Measurements from ENCODE around the gene NR3C1. TPM values are rescaled to one million over a fixed set of nuclear protein-coding genes. Genes with fewer than 3 reads are reported as not detected.

Gene NR3C1
- total RNA-seq, 1 donor, result 168 TPM

DNA sequence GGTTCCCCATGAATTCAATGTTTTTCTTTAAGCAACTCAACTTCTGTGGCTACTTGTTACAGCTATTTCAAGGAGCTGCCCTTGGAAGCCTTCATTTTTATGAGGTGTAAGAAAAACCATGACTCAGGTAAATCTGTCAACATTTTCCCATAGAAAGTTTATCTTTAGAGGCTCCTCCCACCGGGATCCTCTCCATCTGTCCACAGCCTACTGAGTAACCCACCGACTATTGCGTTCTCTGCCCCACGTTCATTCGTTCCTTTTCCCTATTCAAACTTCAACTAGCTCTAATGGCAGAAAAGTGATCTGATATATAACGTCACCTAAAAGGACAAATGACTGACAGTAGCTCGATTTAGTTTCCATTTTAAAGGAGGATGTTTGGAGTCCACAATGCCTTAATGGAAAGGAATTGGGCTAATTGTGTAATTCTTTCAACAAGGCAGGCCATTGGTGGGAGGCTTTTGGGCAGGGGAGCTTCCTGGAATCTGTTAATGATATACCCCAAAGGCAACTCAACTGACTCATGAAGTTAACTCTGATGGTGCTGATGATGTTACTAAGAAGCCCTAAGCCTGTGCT is 29.3 kb upstream of the NR3C1 start:
- H3K27me3 ChIP-seq (ENCODE audit: insufficient read depth, low read length), result no peaks in the 10 kb centered on the region
- no peaks in the 10 kb centered on the region for H3K9me3 ChIP-seq (ENCODE audit: low read depth, low read length)
- H3K4me1 ChIP-seq (ENCODE audit: insufficient read depth, low read length), result peaks cover 69% of the 10 kb centered on the region
- no peak overlapping the region for H3K4me3 ChIP-seq (ENCODE audit: low read length)

DNA sequence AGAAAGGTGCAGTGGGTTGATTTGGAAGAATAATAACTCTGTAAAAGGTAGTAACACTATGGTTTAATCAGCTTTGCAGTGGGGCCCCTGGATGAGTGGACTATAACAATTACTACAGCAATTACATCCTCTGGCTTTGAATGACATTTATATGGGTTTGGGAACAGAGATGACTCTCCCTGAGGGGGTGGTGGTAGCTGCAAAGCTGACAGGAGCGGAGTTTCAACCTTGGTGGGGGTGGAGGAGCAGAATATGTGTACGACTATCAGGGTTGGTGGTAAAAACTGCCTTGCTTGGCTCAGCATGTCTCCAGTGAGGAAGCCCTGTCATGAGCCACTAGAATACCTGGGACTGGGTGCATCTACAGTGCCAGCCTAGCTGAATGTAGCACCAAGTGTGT is 28.3 kb upstream of the NR3C1 start:
- Histone ChIP-seq H3K4me1 (ENCODE audit: insufficient read depth, low read length) (peaks cover 67% of the 10 kb centered on the region), H3K4me3 (ENCODE audit: low read length) (no peak overlapping the region)

DNA sequence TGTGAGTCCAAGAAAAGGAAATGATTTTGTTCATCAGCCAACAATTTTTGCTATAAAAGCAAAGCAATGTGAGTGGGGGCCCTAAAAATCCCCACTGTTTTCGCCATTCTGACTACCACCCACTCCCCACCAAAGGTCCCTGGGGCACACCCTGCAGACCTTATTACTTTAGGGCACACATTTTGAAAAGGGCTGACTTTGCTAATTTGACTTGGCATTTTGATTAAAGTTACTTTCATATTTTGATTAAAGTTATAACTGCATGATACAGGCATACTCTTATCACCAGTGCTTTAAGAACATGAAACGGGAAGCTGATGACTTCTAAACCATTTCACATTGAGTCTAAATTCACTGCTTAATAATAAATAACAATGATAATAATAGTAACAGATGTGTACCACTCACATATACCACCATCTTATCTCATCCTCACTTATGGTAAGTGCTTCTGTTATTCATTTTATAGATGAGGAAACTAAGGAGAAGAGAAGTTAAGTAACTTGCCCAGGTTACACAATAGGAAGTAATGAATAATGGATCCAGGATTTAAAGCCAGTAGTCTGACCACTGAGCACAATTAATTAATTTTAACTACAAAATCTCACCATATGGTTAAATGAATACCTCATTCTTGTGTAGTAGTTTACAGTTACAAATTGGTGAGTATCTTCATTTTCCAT is 25.4 kb upstream of the NR3C1 start:
- Histone ChIP-seq H3K4me1 (ENCODE audit: insufficient read depth, low read length) (peaks cover 45% of the 10 kb centered on the region), H3K4me3 (ENCODE audit: low read length) (no peak overlapping the region), H3K9me3 (ENCODE audit: low read depth, low read length) (no peaks in the 10 kb centered on the region), H3K27me3 (ENCODE audit: insufficient read depth, low read length) (no peaks in the 10 kb centered on the region)

More for the DNA sequence above, 28.3 kb upstream of the NR3C1 start:
- no peaks in the 10 kb centered on the region for H3K9me3 ChIP-seq (ENCODE audit: low read depth, low read length)
- H3K27me3 ChIP-seq (ENCODE audit: insufficient read depth, low read length), result no peaks in the 10 kb centered on the region

DNA sequence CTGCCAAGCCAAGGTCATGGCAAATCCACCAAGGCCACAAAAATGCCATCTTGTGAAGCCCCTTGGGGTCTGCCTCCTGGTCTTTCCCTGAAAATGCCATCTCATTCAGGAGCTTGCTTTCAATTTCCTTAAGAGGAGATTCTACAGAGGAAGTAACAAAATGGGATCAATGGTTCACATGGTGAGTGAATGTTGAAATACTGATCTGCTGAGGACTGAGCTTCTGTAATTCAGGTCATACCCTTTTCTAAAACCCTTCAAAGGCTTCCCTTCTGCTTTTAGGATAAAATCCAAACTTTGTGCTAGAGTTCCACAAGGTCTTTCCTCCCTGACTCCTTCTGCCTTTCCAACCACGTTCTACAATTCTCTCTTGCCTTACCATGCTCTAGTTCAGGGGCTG is 24.7 kb upstream of the NR3C1 start:
- Histone ChIP-seq H3K9me3 (ENCODE audit: low read depth, low read length) (no peaks in the 10 kb centered on the region), H3K4me1 (ENCODE audit: insufficient read depth, low read length) (peaks cover 39% of the 10 kb centered on the region), H3K27me3 (ENCODE audit: insufficient read depth, low read length) (no peaks in the 10 kb centered on the region), H3K4me3 (ENCODE audit: low read length) (no peak overlapping the region)

DNA sequence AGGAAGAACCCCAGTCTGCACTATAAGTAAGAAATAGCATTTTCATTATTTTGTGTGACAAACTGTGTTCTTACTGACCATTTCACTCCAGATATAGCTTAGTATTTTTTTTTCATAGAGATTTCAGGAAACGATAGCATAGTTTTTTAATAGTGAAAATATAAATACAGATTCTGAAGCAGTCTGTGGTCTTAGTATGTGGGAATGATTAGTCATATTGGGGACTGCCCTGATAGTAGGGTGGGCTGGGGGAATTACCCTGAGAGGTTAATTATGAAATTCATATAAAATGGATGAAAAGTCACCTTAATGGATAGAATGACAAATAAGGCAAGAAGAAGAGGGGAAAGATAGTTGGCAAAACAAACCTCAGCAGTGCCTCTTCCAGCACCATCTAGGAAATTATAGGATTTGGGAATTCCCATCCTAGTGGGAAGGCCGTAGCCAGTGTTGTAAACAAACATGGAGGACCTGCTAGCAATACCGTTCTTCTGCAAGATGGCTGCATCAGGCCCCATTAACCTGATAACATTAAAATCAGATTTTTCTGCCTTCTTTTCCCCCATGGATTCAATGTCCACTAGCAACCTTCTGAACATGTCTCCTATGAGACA is 23.7 kb upstream of the NR3C1 start:
- Histone ChIP-seq H3K9me3 (ENCODE audit: low read depth, low read length) (no peaks in the 10 kb centered on the region), H3K4me3 (ENCODE audit: low read length) (no peak overlapping the region), H3K4me1 (ENCODE audit: insufficient read depth, low read length) (peaks cover 30% of the 10 kb centered on the region), H3K27me3 (ENCODE audit: insufficient read depth, low read length) (no peaks in the 10 kb centered on the region)

DNA sequence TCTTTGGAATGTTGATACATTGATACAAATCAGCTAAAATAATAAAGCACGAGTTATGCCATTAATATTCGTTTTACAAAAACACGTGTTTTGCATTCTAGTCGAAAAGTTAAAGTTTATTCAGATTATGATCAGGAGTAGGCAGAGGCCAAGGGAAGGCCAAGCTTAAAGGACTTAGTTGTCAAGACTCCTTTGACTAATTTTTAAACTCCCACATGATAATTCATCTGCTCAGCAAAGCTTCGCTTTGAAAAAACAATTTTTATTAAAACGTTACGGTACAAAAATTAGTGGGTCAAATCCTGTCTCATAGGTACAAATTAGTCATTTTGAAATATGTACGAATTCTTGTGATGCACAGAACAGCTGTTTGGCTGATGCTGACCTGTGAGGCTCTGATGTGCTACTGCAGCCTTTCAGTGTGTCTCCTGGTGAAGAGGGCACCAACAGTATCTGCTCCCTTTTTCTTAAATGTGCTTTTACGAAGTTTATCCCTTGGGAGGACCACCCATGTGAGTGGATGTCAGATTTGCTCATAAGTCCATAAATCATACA is 23.0 kb upstream of the NR3C1 start:
- peaks cover 30% of the 10 kb centered on the region for H3K4me1 ChIP-seq (ENCODE audit: insufficient read depth, low read length)
- H3K9me3 ChIP-seq (ENCODE audit: low read depth, low read length), result no peaks in the 10 kb centered on the region
- H3K4me3 ChIP-seq (ENCODE audit: low read length), result no peak overlapping the region
- no peaks in the 10 kb centered on the region for H3K27me3 ChIP-seq (ENCODE audit: insufficient read depth, low read length)

DNA sequence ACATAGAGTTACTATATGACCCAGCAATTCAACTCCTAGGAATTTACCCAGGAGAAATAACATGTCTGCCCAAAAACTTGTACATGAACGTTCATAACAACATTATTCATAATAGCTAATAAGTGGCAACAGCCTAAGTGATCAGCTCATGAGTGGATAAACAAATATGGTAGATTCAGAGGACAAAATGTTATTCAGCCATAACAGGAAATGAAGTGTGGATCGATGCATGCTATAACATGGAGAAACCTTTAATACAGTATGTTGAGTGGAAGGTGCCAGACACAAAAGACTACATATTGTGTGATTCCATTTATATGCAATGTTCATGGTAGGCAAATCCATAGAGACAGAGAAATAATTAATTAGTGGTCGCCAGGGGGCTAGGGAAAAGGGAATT is 22.3 kb upstream of the NR3C1 start:
- Histone ChIP-seq H3K4me1 (ENCODE audit: insufficient read depth, low read length) (peaks cover 26% of the 10 kb centered on the region), H3K27me3 (ENCODE audit: insufficient read depth, low read length) (no peaks in the 10 kb centered on the region), H3K9me3 (ENCODE audit: low read depth, low read length) (no peaks in the 10 kb centered on the region), H3K4me3 (ENCODE audit: low read length) (no peak overlapping the region)

DNA sequence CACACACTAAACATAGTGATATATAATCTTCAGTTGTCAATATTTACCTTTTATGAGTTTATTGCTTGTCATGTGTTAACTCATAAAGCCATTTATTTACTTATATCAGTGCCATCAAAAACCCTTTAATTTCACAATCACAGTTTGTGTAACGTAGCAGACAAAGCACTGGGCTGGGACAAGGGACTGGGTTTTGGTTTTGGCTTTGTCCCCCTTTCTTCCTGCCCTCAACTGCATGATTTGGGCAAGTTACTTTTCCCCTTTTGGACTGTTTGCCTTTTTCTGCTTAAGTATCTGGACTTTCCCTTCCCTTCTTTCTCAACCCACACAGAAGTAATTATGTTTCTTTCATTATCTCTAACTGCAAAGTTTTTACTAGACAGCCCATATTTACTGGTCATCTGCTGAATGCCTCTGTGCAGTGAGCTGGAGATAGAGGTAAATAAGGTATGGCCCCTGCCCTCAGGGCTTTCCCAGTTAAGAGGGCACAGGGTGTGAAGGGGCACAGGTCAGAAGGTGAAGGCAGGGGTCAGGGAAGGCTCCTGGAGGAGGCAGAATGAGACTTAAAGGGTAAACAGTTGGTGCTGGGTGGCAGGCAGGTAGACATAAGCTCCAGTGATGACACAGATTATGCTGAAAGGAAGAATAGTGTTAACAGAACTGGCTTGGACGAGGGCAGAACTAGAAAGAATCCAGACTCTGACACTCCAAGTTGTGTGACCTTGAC is 14.8 kb upstream of the NR3C1 start:
- no peak overlapping the region for H3K4me3 ChIP-seq (ENCODE audit: low read length)
- H3K9me3 ChIP-seq (ENCODE audit: low read depth, low read length), result no peaks in the 10 kb centered on the region
- no peaks in the 10 kb centered on the region for H3K27me3 ChIP-seq (ENCODE audit: insufficient read depth, low read length)
- peaks cover 24% of the 10 kb centered on the region for H3K4me1 ChIP-seq (ENCODE audit: insufficient read depth, low read length)

DNA sequence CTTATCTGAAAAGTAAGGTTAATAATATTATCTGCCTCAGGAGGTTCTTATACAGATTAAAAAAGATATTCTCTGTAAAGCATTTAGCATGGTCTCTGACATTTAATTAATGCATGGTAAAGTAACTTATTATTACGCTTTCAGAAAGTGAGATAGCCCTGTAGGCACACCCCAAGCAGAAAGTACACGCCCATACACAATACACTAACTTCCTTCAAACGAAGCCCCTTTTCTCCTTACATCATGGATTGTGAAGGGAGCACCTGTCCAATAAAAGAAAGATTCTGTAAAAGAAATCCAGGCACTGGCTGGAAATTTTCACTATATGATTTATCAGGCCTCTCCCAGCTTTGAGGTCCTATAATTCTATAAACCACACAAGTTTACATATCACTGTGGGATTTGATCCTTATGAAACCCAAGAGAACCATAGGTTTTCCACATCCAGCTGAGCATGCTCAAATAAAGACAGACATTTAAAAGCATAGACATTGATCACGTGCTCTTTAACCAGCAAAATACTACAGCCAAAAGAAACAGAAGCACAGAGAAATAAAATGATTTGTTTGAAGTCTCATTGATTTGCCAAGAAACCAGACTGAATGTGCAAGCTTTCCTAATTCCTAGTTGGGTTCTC is 14.1 kb upstream of the NR3C1 start:
- H3K9me3 ChIP-seq (ENCODE audit: low read depth, low read length), result no peaks in the 10 kb centered on the region
- no peak overlapping the region for H3K4me3 ChIP-seq (ENCODE audit: low read length)
- no peaks in the 10 kb centered on the region for H3K27me3 ChIP-seq (ENCODE audit: insufficient read depth, low read length)
- peaks cover 24% of the 10 kb centered on the region for H3K4me1 ChIP-seq (ENCODE audit: insufficient read depth, low read length)

DNA sequence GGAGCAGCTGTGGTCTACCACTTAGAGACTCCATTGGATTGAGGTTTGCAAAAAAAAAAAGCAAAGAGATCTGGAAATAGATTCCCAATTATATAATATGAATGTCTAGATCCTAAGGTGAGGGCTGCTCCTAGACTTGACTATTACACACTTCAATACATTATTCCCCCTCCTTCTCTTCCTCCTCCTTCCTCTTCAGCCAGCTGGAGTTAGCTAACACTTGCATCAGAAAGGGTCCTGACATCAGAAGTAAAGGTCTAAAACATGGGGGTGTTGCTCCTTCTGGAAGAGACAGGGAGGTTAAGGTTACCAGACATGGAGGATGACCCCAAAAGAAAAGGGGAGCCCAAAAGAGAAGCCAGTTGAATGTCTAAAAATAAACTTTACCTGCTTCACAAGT is 12.9 kb upstream of the NR3C1 start:
- no peak overlapping the region for H3K4me3 ChIP-seq (ENCODE audit: low read length)
- H3K27me3 ChIP-seq (ENCODE audit: insufficient read depth, low read length), result no peaks in the 10 kb centered on the region
- H3K9me3 ChIP-seq (ENCODE audit: low read depth, low read length), result no peaks in the 10 kb centered on the region
- peaks cover 24% of the 10 kb centered on the region for H3K4me1 ChIP-seq (ENCODE audit: insufficient read depth, low read length)

DNA sequence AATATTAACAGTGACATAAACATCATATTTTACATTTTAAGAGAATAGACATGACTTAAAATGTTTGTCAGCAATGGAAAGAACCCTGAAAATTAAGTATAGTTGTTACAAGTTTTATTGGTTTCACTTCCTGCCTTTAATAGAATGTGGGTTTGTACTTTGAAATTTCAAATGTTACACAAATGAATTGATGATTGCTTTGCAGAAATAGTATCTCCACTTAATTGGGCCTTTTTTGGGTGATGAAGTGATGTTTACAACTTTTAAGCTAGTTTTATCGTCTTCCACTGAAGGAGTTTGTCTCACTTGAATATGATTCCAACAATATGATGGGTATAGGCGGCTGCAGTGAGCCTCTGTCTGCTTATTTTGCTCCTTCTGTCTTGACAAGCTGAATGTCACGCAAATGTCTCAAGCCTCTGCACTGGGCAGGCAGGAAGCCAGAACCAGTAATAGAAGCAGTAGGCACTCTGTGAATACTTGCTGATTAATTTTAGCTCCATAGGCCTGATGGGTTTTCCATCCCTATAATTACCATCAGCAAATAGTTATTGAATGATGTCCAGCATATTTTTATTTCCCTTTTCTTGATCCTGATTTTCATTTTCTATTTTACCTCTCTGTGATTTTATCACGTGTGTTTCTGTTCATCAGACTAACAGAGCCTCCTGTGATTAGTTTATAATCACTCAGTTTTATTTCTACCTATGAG is 10.6 kb upstream of the NR3C1 start:
- Histone ChIP-seq H3K4me3 (ENCODE audit: low read length) (no peak overlapping the region), H3K9me3 (ENCODE audit: low read depth, low read length) (no peaks in the 10 kb centered on the region), H3K4me1 (ENCODE audit: insufficient read depth, low read length) (peaks cover 24% of the 10 kb centered on the region), H3K27me3 (ENCODE audit: insufficient read depth, low read length) (no peaks in the 10 kb centered on the region)

DNA sequence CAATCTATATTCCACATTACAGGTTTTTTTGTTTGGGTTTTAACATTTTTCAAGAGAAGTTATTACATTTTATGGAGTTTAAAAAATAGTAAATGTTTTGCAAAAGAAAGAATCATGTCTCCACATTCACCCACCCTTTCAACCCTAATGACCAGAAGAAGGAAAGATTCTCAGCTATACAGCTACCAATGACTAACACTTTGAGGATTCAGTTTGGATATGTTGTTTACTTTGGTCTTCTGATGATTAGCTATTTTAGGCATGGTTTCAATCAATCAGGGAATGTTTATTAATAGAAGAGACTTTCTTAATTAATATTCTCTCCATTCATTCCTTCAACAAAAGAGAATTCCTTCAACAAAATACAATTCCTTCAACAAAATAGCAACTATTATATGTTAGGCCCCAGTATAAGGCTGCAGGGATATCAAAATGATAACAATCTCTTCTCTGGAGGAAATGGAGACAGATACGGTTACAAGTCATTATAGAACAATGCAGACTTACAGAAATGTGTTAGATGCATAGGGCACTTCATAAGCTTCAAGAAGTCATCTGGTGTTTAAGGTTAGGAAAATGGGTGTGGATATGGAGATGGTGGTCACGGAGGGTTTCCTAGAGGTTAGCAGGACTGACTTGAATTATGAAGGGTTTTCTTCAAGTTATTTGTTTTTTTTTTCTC is 9.3 kb upstream of the NR3C1 start:
- H3K4me3 ChIP-seq (ENCODE audit: low read length), result no peak overlapping the region
- no peaks in the 10 kb centered on the region for H3K9me3 ChIP-seq (ENCODE audit: low read depth, low read length)
- H3K27me3 ChIP-seq (ENCODE audit: insufficient read depth, low read length), result no peaks in the 10 kb centered on the region
- peaks cover 12% of the 10 kb centered on the region for H3K4me1 ChIP-seq (ENCODE audit: insufficient read depth, low read length)

DNA sequence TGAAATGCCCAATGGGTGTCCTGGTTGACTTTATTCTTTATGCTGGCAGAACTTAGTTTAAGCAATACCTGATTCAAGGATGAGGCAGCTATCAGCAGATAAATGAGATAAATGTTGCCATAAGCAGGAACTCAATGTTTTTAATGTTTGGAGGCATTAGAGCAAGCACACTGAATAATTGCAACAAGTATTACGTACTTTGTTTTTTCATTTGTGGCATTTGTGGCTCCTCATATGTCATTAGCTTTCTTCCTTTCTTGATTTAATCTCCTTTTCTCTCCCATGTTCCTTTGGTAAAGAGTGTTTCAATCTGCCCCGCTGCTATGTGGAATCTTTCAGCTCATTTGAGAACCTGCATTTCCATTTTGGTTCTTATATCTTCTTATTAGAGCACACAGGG is 6.4 kb upstream of the NR3C1 start:
- Histone ChIP-seq H3K9me3 (ENCODE audit: low read depth, low read length) (no peaks in the 10 kb centered on the region), H3K27me3 (ENCODE audit: insufficient read depth, low read length) (no peaks in the 10 kb centered on the region), H3K4me3 (ENCODE audit: low read length) (no peak overlapping the region), H3K4me1 (ENCODE audit: insufficient read depth, low read length) (peaks cover 12% of the 10 kb centered on the region)

DNA sequence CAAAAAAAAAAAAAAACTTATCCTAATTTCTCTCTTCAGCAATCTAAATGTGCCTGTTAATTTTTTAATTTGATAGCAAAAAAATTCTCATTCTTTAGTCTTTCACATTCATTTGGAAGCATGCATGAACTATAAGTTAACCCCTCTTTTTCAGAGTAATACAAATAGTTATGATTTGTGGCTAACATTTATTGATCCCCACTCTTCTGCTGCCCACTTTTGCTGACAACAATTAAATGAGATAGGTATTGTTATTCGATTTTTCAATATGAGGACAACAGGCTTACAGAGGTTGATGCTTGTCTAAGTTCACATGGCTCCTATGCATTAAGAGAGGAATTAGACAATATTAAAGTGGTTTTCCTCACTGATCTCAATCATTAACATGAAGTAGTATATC is 2.9 kb upstream of the NR3C1 start:
- Histone ChIP-seq H3K4me3 (ENCODE audit: low read length) (no peak overlapping the region), H3K27me3 (ENCODE audit: insufficient read depth, low read length) (no peaks in the 10 kb centered on the region), H3K4me1 (ENCODE audit: insufficient read depth, low read length) (peaks cover 15% of the 10 kb centered on the region), H3K9me3 (ENCODE audit: low read depth, low read length) (no peaks in the 10 kb centered on the region)

Data from mononuclear cell (primary cell).